Activated CD4-positive, alpha-beta T cell treated with anti-CD3 and anti-CD28 coated beads for 4 hours (primary cell): ENCODE results near the gene PHETA2.
A peak's percentile ranks its signal among the peaks of the same experiment; 100 is the strongest.

Experiments
- DNase-seq, 2 donors: peaks; one replicate each; pipeline ENCODE4 v3.0.0-alpha.2; 2020

The PHETA2 gene, protein sequence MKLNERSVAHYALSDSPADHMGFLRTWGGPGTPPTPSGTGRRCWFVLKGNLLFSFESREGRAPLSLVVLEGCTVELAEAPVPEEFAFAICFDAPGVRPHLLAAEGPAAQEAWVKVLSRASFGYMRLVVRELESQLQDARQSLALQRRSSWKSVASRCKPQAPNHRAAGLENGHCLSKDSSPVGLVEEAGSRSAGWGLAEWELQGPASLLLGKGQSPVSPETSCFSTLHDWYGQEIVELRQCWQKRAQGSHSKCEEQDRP

GRCh38 chr22:42074132-42074811 lies at the start of gene PHETA2:
Gene PHETA2 (plus strand): TSS chr22:42074248. CDS start chr22:42077294, 3,046 bp downstream.
- DNase-seq, result peak; percentile 54 to 60

GRCh38 chr22:42025421-42025820 lies 48.6 kb upstream of the PHETA2 start:
- no peak for DNase-seq

GRCh38 chr22:42026705-42027104 lies 47.3 kb upstream of the PHETA2 start:
- no peak for DNase-seq

GRCh38 chr22:42033263-42034181 lies 40.5 kb upstream of the PHETA2 start:
- no peak for DNase-seq

- DNase-seq, result no peak
Observed at GRCh38 chr22:42035256-42035655, 38.8 kb upstream of the PHETA2 start.

DNA sequence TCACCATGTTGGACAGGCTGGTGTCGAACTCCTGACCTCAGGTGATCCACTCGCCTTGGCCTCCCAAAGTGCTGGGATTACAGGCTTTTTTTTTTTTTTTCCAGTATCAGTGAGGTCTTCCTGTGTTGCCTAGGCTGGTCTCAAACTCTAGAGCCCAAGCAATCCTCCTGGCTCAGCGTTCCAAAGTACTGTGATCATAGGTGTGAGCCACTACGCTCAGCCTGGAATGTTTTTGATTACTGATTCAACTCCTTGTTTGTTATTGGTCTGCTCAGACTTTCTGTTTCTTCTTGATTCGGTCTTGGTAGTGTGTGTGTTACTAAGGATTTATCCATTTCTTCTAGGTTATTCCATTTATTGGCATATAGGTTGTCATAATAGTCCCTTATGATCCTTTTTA lies 34.8 kb upstream of the PHETA2 start:
- no peak for DNase-seq

DNA sequence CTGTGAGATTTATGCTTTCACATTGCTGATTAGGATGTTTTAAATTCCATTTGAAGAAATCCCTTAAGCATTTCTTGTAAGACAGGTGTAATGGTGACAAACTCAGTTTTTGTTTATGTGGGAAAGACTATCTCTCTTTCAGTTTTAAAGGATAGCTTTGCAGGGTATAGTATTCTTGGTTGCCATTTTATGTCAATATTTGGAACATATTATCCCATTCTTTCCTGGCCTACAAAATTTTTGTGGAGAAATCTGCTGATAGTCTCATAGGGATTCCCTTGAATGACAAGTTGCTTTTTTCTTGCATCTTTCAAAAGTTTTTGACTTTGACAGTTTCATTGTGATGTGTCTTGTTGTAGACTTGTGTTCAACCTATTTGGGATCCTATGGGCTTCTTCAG lies 32.3 kb upstream of the PHETA2 start:
- no peak for DNase-seq

GRCh38 chr22:42050641-42051180 lies 23.3 kb upstream of the PHETA2 start:
- no peak for DNase-seq

DNA sequence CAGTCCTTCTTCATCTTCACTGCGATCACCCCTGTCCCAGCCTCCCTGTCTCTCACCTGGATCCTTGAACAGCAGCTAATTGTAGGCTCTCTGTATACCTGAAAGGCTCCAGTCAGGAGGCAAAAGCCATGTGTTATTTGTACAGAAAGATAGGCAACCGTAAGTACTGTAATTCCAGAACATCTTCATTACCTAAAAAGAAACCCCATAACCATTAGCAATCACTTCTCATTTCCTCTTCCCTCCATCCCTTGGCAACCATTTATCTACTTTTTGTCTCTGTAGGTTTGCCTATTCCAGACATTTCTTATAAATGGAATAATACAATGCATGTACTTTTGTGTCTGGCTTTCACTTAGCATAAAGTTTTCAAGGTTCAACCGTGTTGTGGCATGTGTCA lies 21.3 kb upstream of the PHETA2 start:
- no peak for DNase-seq

DNA sequence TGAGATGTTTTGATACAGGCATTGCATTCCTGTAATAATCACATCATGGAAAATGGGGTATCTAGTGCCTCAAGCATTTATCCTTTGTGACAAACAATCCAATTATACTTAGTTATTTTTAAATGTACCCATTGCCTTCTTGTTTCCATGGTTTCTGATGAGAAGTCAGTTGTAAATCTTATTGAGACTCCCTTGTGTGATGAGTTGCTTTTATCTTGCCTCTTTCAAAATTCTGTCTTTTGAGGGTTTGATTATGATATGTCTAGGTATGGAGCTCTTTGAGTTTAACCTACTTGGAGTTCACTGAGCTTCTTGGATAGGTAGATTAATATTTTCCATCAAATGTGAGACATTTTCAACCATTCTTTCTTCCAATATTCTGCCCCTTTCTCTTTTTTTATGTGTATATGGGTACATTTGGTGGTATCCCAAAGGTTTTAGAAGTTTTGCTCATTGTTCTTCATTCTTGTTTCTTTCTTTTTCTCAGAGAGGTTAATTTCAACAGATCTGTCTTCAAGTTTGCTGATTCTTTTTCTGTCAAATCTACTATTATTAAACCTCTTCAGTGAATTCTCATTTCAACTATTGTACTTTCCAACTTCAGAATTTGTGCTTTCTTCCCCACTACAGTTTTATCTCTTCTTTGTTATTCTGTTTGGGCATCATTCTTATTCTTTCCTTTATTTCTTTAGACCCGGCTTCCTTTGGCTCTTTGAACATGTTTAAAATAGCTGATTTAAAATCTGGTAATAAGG lies 17.1 kb upstream of the PHETA2 start:
- DNase-seq, result no peak

DNA sequence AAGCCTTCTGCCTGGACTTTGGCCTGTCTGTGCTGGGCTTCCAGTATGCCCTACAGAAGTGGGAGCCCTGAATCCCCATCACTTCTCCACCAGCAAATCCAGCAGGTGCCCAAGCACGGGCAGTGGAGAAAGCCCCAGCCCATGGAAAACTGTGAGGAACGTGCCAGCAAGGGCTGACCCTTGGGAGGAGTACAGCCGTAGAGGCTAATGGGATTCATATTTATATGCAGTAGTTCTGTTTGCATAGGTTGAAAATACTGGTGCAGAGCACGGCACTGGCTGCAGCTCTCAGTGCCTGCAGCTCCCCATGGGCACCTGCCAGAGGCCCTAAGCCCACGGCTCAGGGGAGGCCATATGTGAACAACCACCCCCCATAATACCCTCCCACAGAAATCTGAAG lies 13.6 kb upstream of the PHETA2 start:
- DNase-seq, result no peak

DNA sequence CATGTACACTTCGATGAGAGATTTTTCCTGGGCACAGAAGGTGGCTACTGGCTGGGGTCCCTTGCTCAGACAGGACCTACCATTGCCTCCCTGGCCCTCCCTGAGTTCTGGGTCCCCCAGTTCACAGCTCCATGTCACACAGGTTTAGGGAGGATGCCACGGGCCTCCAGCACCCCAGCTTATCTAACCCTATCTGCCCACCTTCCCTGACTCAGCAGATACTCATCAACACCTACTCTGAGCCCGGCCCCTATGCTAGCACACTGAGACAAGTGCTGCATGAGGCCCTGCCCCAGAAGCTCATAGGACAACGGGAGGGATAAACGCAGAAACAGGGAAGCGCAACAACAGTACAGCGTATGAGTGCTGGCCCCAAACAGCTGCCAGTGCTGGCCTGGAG lies 13.0 kb upstream of the PHETA2 start:
- no peak for DNase-seq

DNA sequence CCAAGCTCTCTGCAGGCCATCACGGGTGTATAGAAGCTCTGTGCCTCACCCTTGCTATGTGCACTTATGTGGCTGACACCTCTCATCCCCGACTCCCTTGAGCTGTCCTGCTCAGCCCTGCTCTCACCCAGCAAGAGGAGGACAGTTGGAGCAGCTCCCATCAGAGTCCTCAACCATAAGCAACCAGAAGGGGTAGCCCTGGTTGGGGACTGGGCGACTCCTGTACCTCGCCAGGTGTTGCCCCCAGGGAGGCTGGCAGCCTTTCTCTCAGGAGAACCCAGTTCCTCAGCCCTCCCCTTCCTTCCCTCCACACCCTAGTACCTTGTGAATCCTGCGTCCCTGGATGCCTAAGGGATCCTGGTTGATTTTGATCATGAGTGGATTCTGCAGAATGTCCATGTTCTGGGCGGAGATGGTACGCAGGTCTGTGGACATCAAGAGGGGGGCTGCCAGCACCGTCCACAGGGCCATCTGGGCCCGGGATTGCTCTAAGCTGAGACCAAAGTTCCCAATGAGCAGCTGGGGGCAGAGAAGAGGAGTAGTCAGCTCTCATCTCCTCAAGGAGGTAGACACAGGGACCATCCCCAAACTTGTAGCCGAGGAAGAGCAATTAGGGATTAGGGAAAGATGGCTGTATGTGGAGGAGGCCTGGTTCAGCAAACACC lies 11.4 kb upstream of the PHETA2 start:
- no peak for DNase-seq

- DNase-seq, result no peak
Observed at GRCh38 chr22:42064629-42065028, 9.4 kb upstream of the PHETA2 start.

- DNase-seq, result no peak
Observed at GRCh38 chr22:42065438-42066125, 8.5 kb upstream of the PHETA2 start.

GRCh38 chr22:42066126-42066761 lies 7.8 kb upstream of the PHETA2 start:
- DNase-seq, result no peak

- DNase-seq, result no peak
Observed at GRCh38 chr22:42066937-42067336, 7.1 kb upstream of the PHETA2 start.

DNA sequence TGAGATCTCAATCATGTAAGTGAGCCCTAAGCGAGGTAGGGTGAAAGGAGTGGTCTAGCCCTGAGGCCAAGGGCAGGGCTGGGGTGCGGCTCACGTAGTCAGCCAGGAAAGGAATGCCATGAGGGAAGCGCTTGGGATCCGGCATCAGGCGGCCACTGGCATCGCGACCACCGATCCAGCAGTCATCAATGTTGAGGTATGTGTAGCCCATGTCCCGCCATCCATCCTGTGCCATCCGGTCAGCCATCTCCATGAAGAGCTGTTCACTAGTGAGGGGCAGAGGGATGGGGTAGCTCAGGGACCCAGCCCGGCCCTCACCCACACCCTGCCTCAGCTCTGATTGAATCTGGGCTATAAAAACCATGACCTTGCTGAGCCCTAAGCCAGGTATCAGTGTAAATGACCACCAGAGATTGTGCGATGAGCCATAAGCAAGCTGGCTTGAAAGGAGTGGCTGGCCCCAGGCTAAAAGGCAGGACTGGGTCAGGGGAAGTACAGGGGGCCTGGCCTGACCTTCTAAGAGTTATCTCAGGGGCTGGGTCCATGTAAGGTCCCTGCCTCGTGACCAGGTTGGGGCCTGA lies 6.3 kb upstream of the PHETA2 start:
- DNase-seq, result no peak

DNA sequence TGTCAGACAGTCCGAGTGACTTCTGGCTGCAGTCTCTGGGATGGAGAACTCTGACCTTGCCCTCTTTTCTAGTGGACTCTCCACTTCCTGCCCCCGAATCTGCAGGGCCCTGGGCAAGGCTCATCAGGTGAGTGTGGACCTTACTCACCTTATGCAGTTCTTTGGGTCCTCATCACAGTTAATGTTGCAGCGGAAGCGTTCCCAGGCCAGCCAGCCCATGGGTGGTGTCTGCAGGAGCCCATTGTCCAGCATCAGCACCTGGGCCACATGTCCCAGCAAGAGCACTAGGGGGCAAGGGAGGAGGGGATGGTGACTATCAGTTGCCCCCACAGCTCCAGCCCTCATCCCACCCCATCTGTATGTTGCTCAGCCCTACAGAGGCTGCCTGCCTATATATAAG lies 5.8 kb upstream of the PHETA2 start:
- DNase-seq, result no peak

DNA sequence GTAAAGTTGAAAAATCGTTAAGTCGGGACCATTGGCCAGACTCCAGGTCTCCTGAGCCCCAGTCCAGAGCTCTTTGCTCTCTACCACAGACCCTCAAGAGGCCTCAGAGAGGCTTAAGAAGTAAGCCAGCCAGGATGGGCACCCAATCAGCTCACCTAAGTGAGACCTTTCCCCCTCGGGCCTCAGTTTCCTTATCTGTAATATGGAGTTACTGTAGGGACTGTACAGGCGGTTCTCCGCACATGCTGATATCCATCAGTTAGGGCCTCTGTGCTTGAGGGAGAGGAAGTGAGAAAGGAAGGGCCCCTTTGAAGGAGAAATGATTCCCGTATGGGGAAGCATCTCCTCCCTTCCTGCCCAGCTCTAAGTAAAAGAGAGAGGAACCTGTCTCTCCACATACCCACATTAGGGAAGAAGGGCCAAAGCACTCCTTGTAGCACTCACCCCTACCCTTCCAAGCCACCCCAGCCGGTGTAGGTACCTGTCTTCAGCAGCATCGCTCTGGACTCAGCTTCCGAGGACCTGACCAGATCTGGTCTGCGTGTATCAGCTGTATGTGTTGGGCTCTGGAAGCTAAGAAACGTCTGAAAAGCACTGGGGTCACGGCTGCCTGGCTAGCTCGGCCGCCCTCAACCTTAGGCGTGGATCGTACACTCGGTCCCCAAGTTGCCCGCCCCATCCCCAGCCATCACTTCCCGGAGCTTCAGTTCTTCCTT lies 4.1 kb upstream of the PHETA2 start:
- no peak for DNase-seq
